Left forelimb (tissue), 1 donor: ENCODE data around the gene CTSO.
"Not testable (repeated sequence)": the region's sequence is repeated elsewhere in the genome, so short reads cannot be mapped to it uniquely, and the experiment has no call there.

Experiments used
- DNase-seq: peaks from one replicate; pipeline ENCODE4 v3.0.0-alpha.2; 2018; ENCODE audit warnings: low spot score

CTSO gene

GRCh38 chr4:155954939-155955338 lies 1.3 kb upstream of the CTSO start:
- DNase-seq: no peak

- no peak for DNase-seq
Observed at GRCh38 chr4:155954118-155954685, 536 bp upstream of the CTSO start.

GRCh38 chr4:155952501-155952901 lies 1.2 kb downstream of the CTSO start:
- DNase-seq: no peak

- no peak for DNase-seq
Observed at GRCh38 chr4:155950461-155950860, 3.2 kb downstream of the CTSO start.

GRCh38 chr4:155948541-155948940 lies 5.1 kb downstream of the CTSO start:
- DNase-seq: no peak

- no peak for DNase-seq
Observed at GRCh38 chr4:155946486-155946885, 7.2 kb downstream of the CTSO start.

GRCh38 chr4:155944516-155944915 lies 9.2 kb downstream of the CTSO start:
- DNase-seq: no peak

GRCh38 chr4:155943605-155944291 lies 9.9 kb downstream of the CTSO start:
- no peak for DNase-seq

- no peak for DNase-seq
Observed at GRCh38 chr4:155941820-155942219, 11.8 kb downstream of the CTSO start.

- no peak for DNase-seq
Observed at GRCh38 chr4:155941085-155941790, 12.4 kb downstream of the CTSO start.

- no peak for DNase-seq
Observed at GRCh38 chr4:155935389-155935986, 18.2 kb downstream of the CTSO start.

- not testable (repeated sequence) for DNase-seq
Observed at GRCh38 chr4:155934634-155935033, 19.0 kb downstream of the CTSO start.

- no peak for DNase-seq
Observed at GRCh38 chr4:155931634-155932033, 22.0 kb downstream of the CTSO start.

- DNase-seq: no peak
Observed at GRCh38 chr4:155930330-155930729, 23.3 kb downstream of the CTSO start.

- DNase-seq: no peak
Observed at GRCh38 chr4:155929833-155930232, 23.8 kb downstream of the CTSO start.

GRCh38 chr4:155924637-155925036 lies 29.0 kb downstream of the CTSO start:
- DNase-seq: no peak

- no peak for DNase-seq
Observed at GRCh38 chr4:155921597-155921996, 32.1 kb downstream of the CTSO start.

- no peak for DNase-seq
Observed at GRCh38 chr4:155914782-155915181, 38.9 kb downstream of the CTSO start.

GRCh38 chr4:155911905-155912304 lies 41.8 kb downstream of the CTSO start:
- no peak for DNase-seq

- no peak for DNase-seq
Observed at GRCh38 chr4:155909615-155910226, 43.9 kb downstream of the CTSO start.

GRCh38 chr4:155908187-155909139 lies 45.2 kb downstream of the CTSO start:
- DNase-seq: no peak
